ENCODE measurements around the gene PRKCE. TPM values are rescaled to one million over a fixed set of nuclear protein-coding genes. Genes with fewer than 3 reads are reported as not detected.

The PRKCE gene
- total RNA-seq, 2 donors from 2014 or later = 7.2 to 25.4 TPM

DNA sequence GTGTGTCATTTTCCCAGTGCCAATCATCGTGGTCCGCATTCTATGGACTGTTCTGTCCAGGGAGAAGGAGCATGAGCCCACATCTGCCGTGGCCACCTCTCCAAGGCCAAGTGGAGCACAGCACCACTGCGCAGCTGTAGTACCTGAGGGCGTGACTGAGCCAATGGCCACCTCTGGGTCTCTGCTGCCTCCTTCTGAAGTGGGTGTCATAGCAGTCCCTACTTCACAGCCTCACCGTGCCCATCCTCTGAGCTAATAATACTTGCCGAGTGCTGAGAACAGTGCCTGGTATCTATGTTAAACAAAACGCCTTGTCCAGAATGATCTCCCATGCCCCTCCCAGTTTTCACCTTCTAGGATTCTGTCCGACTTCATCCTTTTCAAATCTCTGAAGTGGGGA is 256.1 kb downstream of the PRKCE start:
- Histone ChIP-seq H3K4me3 (no peak overlapping the region), H3K36me3 (no peaks in the 10 kb centered on the region), H3K9me3 (no peaks in the 10 kb centered on the region), H3K27me3 (replicated peaks; ENCODE audit: insufficient read depth) (no peaks in the 10 kb centered on the region), H3K4me1 (replicated peaks) (no peaks in the 10 kb centered on the region), H3K27ac (no peak overlapping the region)
- WGBS = 91% methylated on average over 9 of the region's 9 CpGs
- intact Hi-C loops (cut with DNase I) = no loop called here
- DNase-seq (ENCODE audit: low spot score) = no peak
- no peak for TF ChIP-seq POLR2A (IDR thresholded peaks at IDR 0.05)
- no peak for TF ChIP-seq POLR2AphosphoS5 (IDR thresholded peaks at IDR 0.05)
- TF ChIP-seq, protein P1, sequence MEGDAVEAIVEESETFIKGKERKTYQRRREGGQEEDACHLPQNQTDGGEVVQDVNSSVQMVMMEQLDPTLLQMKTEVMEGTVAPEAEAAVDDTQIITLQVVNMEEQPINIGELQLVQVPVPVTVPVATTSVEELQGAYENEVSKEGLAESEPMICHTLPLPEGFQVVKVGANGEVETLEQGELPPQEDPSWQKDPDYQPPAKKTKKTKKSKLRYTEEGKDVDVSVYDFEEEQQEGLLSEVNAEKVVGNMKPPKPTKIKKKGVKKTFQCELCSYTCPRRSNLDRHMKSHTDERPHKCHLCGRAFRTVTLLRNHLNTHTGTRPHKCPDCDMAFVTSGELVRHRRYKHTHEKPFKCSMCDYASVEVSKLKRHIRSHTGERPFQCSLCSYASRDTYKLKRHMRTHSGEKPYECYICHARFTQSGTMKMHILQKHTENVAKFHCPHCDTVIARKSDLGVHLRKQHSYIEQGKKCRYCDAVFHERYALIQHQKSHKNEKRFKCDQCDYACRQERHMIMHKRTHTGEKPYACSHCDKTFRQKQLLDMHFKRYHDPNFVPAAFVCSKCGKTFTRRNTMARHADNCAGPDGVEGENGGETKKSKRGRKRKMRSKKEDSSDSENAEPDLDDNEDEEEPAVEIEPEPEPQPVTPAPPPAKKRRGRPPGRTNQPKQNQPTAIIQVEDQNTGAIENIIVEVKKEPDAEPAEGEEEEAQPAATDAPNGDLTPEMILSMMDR (IDR thresholded peaks at IDR 0.05) = no peak

DNA sequence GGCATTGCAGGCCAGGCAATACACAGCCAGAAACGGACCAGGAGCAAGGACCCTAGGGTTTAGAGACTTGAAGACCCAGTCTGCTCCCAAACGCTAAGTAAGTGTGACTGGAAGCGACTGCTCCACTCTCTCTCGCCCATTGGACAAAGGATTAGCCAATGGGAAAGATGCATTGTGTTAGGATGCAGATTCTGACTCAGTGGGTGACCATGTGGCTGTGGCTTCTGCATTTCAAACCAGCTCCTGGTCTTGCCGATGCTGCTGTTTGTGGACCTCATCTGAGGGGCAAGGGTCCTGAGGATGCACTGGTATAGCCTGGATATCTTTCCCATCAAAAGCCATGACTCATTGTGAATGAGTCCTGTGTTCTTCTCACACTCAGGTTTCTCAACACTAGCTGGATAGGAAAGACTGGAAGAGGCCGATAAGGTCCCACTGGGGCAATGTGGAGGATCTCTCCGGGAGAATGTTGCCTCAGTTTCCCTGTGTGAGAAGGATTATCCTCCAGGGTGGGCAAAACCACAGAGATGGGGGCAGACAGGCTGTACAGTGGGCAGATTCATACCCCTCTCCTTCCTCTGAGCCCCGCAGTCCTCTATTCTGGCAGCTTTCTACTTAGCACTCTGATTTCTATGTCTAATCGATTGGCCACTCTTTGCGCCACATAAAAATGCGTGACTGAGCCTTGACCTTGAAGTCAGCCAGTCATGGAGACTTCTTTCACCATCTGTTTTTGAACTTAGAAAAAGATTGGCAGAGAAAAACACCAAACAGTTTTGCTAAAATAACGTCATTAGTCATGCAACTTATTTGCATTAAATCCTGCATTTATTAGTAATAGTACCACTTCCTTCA is 257.1 kb downstream of the PRKCE start:
- Histone ChIP-seq H3K9me3 (no peaks in the 10 kb centered on the region), H3K27ac (no peak overlapping the region), H3K27me3 (replicated peaks; ENCODE audit: insufficient read depth) (no peaks in the 10 kb centered on the region), H3K36me3 (no peaks in the 10 kb centered on the region), H3K4me3 (no peak overlapping the region), H3K4me1 (replicated peaks) (no peaks in the 10 kb centered on the region)
- intact Hi-C loops (cut with DNase I) = no loop called here
- TF ChIP-seq, protein P1 (IDR thresholded peaks at IDR 0.05) = no peak
- TF ChIP-seq POLR2AphosphoS5 (IDR thresholded peaks at IDR 0.05) (no peak), POLR2A (IDR thresholded peaks at IDR 0.05) (no peak)
- no peak for DNase-seq (ENCODE audit: low spot score)
- 96% methylated on average over 12 of the region's 12 CpGs for WGBS

GRCh38 chr2:45909171-45909565 is 257.7 kb downstream of the PRKCE start:
- no peaks in the 10 kb centered on the region for H3K36me3 ChIP-seq
- TF ChIP-seq POLR2AphosphoS5 (IDR thresholded peaks at IDR 0.05) = no peak
- TF ChIP-seq POLR2A (IDR thresholded peaks at IDR 0.05) = no peak
- TF ChIP-seq, protein P1 (IDR thresholded peaks at IDR 0.05) = no peak
- H3K27me3 ChIP-seq (replicated peaks; ENCODE audit: insufficient read depth) = no peaks in the 10 kb centered on the region
- intact Hi-C loops (cut with DNase I) = no loop called here
- 88% methylated on average over 3 of the region's 3 CpGs for WGBS
- no peak for DNase-seq (ENCODE audit: low spot score)
- no peak overlapping the region for H3K4me3 ChIP-seq
- no peaks in the 10 kb centered on the region for H3K9me3 ChIP-seq
- no peaks in the 10 kb centered on the region for H3K4me1 ChIP-seq (replicated peaks)
- no peak overlapping the region for H3K27ac ChIP-seq

- WGBS = 51% methylated on average over 5 of the region's 5 CpGs
- no peak overlapping the region for H3K27ac ChIP-seq
- no peak overlapping the region for H3K4me3 ChIP-seq
- no peaks in the 10 kb centered on the region for H3K9me3 ChIP-seq
- intact Hi-C loops (cut with DNase I) = no loop called here
- no peaks in the 10 kb centered on the region for H3K4me1 ChIP-seq (replicated peaks)
- peak; percentile 20 for TF ChIP-seq POLR2AphosphoS5 (IDR thresholded peaks at IDR 0.05)
- TF ChIP-seq, protein P1 (IDR thresholded peaks at IDR 0.05) = no peak
- DNase-seq (ENCODE audit: low spot score) = peak; percentile 40
- no peaks in the 10 kb centered on the region for H3K27me3 ChIP-seq (replicated peaks; ENCODE audit: insufficient read depth)
- H3K36me3 ChIP-seq = no peaks in the 10 kb centered on the region
Observed at GRCh38 chr2:45909677-45910191, 258.3 kb downstream of the PRKCE start.
